OCI-LY7 (cell line): Measurements from ENCODE around the gene VENTX.

ENCODE experiments used
- CTCF ChIP-seq: fragments of 200-600 bp; sonication (generic); conservative IDR thresholded peaks from 2 replicates; pipeline ENCODE4 v1.5.1; 2014; ENCODE audit warnings: mild to moderate bottlenecking, antibody characterized with exemption, low read length, moderate library complexity, mixed read lengths
- EZH2phosphoT487 ChIP-seq: fragments of 200-600 bp; sonication (generic); IDR thresholded peaks from 2 replicates; pipeline ENCODE4 v1.6.1; 2018; ENCODE audit warnings: low read depth, borderline replicate concordance, mild to moderate bottlenecking, mixed run types, antibody characterized with exemption, low read length, moderate library complexity, mixed read lengths

- no peak for TF ChIP-seq CTCF
- TF ChIP-seq EZH2phosphoT487, result no peak
Observed at GRCh38 chr10:133260895-133261725, 23.5 kb downstream of the VENTX start.
